GM12878 (cell line): ENCODE measurements around the gene EML5.

ENCODE experiments used
- CHD4 ChIP-seq: fragments of 200-600 bp; sonication (generic); IDR thresholded peaks from 2 replicates; pipeline ENCODE4 v1.6.1; 2016; ENCODE audit warnings: mild to moderate bottlenecking
- EP300 ChIP-seq, 2 experiments: fragments of 150-350 bp in 1 of 2; IDR thresholded peaks; 2 replicates each; pipeline ENCODE4 v1.6.1; 2011 to 2012; ENCODE audit warnings: low read depth in 2 of 2, low read length in 2 of 2, borderline replicate concordance in 1 of 2, improper control_type of control experiment in 1 of 2, inconsistent platforms in 1 of 2; ENCODE audit not compliant: control insufficient read depth in 1 of 2
- ESRRA ChIP-seq: IDR thresholded peaks from 2 replicates; pipeline ENCODE4 v1.6.1; 2012; ENCODE audit warnings: mild to moderate bottlenecking, low read length, improper control_type of control experiment
- EZH2 ChIP-seq: IDR thresholded peaks from 2 replicates; pipeline ENCODE4 v1.6.1; 2012; ENCODE audit warnings: low read depth, mild to moderate bottlenecking, control low read depth, inconsistent platforms, low read length, borderline replicate concordance; ENCODE audit not compliant: control insufficient read depth
- FOXK2 ChIP-seq: fragments of 450-650 bp; IDR thresholded peaks from 2 replicates; pipeline ENCODE4 v1.6.1; 2017; ENCODE audit warnings: mild to moderate bottlenecking, moderate library complexity
- MXI1 ChIP-seq: fragments of 150-350 bp; IDR thresholded peaks from 2 replicates; pipeline ENCODE4 v1.6.1; 2011; ENCODE audit warnings: low read depth, mild to moderate bottlenecking, inconsistent platforms, low read length, improper control_type of control experiment
- MYC ChIP-seq: IDR thresholded peaks from 2 replicates; pipeline ENCODE4 v1.6.1; 2011; ENCODE audit warnings: mild to moderate bottlenecking, low read length, moderate library complexity, inconsistent platforms; ENCODE audit not compliant: insufficient read depth, insufficient replicate concordance, insufficient read length, severe bottlenecking
- POLR2A ChIP-seq: IDR thresholded peaks from 2 replicates; pipeline ENCODE4 v1.6.1; 2011; ENCODE audit warnings: low read depth, mild to moderate bottlenecking, low read length
- STAT3 ChIP-seq: IDR thresholded peaks from 2 replicates; pipeline ENCODE4 v1.6.1; 2011; ENCODE audit warnings: low read depth, low read length, improper control_type of control experiment
- YY1 ChIP-seq: IDR thresholded peaks from 2 replicates; pipeline ENCODE4 v1.6.1; 2011; ENCODE audit warnings: low read depth, mild to moderate bottlenecking, low read length
- ZNF274 ChIP-seq: IDR thresholded peaks from one replicate; pipeline ENCODE4 v1.8.0; 2011; ENCODE audit not compliant: insufficient read length, insufficient read depth
- TF ChIP-seq, protein P1 (sequence below): fragments of 450-650 bp; IDR thresholded peaks from 2 replicates; pipeline ENCODE4 v1.6.1; 2016; ENCODE audit warnings: mild to moderate bottlenecking
- TF ChIP-seq, protein P2 (sequence below), 3 experiments: IDR thresholded peaks in 2 of 3; conservative IDR thresholded peaks in 1 of 3; 2 replicates each; pipeline ENCODE4 v1.5.1; 2011; ENCODE audit warnings: low read depth in 3 of 3, low read length in 3 of 3, mild to moderate bottlenecking in 3 of 3, control low read depth in 2 of 3, moderate library complexity in 2 of 3, inconsistent platforms in 1 of 3, mixed read lengths in 1 of 3; ENCODE audit not compliant: control insufficient read depth in 2 of 3, insufficient read depth in 1 of 3; ENCODE audit errors: extremely low read depth in 1 of 3
- TF ChIP-seq, protein P3 (sequence below): IDR thresholded peaks from 2 replicates; pipeline ENCODE4 v1.6.1; 2012; ENCODE audit warnings: mild to moderate bottlenecking, low read depth, low read length

GRCh38 chr14:88829188-88829587 is 36.4 kb upstream of the EML5 start:
- TF ChIP-seq MYC (no peak), EP300 (IDR thresholded peaks at IDR 0.05; ENCODE audit: borderline replicate concordance in 1 of 2, control insufficient read depth in 1 of 2, low read depth in 2 of 2, low read length in 2 of 2) (no peak), MXI1 (no peak), FOXK2 (no peak), YY1 (no peak), ZNF274 (no peak), EZH2 (no peak), POLR2A (no peak), STAT3 (no peak), ESRRA (no peak), CHD4 (no peak)
- TF ChIP-seq, protein P1, sequence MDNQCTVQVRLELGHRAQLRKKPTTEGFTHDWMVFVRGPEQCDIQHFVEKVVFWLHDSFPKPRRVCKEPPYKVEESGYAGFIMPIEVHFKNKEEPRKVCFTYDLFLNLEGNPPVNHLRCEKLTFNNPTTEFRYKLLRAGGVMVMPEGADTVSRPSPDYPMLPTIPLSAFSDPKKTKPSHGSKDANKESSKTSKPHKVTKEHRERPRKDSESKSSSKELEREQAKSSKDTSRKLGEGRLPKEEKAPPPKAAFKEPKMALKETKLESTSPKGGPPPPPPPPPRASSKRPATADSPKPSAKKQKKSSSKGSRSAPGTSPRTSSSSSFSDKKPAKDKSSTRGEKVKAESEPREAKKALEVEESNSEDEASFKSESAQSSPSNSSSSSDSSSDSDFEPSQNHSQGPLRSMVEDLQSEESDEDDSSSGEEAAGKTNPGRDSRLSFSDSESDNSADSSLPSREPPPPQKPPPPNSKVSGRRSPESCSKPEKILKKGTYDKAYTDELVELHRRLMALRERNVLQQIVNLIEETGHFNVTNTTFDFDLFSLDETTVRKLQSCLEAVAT: no peak
- TF ChIP-seq, protein P2, sequence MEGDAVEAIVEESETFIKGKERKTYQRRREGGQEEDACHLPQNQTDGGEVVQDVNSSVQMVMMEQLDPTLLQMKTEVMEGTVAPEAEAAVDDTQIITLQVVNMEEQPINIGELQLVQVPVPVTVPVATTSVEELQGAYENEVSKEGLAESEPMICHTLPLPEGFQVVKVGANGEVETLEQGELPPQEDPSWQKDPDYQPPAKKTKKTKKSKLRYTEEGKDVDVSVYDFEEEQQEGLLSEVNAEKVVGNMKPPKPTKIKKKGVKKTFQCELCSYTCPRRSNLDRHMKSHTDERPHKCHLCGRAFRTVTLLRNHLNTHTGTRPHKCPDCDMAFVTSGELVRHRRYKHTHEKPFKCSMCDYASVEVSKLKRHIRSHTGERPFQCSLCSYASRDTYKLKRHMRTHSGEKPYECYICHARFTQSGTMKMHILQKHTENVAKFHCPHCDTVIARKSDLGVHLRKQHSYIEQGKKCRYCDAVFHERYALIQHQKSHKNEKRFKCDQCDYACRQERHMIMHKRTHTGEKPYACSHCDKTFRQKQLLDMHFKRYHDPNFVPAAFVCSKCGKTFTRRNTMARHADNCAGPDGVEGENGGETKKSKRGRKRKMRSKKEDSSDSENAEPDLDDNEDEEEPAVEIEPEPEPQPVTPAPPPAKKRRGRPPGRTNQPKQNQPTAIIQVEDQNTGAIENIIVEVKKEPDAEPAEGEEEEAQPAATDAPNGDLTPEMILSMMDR (IDR thresholded peaks at IDR 0.05 in 2 of 3, conservative IDR thresholded peaks at IDR 0.05 in 1 of 3; ENCODE audit: control insufficient read depth in 2 of 3, extremely low read depth in 1 of 3, insufficient read depth in 1 of 3, low read depth in 3 of 3, low read length in 3 of 3): no peak
- TF ChIP-seq, protein P3, sequence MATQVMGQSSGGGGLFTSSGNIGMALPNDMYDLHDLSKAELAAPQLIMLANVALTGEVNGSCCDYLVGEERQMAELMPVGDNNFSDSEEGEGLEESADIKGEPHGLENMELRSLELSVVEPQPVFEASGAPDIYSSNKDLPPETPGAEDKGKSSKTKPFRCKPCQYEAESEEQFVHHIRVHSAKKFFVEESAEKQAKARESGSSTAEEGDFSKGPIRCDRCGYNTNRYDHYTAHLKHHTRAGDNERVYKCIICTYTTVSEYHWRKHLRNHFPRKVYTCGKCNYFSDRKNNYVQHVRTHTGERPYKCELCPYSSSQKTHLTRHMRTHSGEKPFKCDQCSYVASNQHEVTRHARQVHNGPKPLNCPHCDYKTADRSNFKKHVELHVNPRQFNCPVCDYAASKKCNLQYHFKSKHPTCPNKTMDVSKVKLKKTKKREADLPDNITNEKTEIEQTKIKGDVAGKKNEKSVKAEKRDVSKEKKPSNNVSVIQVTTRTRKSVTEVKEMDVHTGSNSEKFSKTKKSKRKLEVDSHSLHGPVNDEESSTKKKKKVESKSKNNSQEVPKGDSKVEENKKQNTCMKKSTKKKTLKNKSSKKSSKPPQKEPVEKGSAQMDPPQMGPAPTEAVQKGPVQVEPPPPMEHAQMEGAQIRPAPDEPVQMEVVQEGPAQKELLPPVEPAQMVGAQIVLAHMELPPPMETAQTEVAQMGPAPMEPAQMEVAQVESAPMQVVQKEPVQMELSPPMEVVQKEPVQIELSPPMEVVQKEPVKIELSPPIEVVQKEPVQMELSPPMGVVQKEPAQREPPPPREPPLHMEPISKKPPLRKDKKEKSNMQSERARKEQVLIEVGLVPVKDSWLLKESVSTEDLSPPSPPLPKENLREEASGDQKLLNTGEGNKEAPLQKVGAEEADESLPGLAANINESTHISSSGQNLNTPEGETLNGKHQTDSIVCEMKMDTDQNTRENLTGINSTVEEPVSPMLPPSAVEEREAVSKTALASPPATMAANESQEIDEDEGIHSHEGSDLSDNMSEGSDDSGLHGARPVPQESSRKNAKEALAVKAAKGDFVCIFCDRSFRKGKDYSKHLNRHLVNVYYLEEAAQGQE: no peak
